GM12872 (cell line): ENCODE results near the gene COMT.

Source experiments
- TF ChIP-seq, protein P1 (sequence below): IDR thresholded peaks from 3 replicates; pipeline ENCODE4 v1.5.1; 2011; ENCODE audit warnings: low read depth, mild to moderate bottlenecking, low read length, moderate library complexity; ENCODE audit not compliant: insufficient read depth

COMT gene

DNA sequence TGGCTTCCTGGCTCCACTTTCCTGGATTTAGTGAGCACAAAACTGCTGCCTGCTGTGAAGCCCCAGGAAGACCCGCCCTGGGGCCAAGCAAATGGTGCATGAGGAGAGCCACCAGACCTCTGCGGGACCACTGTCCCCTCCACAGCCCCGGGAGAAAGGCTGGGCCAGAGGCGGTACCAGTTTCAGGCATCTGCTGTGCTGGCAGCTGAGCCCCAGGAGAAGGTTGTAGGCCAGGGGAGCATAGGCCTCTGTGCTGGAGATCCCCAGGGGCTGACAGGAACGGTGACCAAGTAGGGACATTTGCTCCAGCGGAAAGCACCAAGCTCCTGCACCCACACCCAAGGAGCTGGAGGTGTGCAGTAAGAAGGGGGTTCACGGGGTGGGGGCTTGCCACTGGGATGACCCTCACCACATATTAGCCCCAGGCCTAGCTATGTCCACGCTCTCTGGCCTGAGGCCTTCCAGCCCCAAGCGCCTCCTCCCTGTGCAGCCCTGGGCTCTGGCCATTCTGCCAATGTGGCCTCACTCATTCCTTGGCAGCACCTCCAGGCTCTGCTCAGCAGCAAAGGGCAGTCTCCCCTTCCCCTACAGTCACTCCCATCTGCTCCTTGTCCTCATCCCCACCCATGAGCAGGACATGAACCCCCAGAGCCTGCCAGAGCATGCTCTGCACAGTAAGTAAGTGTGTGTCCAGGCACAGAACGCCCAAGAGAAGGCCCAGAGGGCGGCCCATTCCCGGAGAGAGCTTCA is 24.0 kb upstream of the COMT start:
- TF ChIP-seq, protein P1, sequence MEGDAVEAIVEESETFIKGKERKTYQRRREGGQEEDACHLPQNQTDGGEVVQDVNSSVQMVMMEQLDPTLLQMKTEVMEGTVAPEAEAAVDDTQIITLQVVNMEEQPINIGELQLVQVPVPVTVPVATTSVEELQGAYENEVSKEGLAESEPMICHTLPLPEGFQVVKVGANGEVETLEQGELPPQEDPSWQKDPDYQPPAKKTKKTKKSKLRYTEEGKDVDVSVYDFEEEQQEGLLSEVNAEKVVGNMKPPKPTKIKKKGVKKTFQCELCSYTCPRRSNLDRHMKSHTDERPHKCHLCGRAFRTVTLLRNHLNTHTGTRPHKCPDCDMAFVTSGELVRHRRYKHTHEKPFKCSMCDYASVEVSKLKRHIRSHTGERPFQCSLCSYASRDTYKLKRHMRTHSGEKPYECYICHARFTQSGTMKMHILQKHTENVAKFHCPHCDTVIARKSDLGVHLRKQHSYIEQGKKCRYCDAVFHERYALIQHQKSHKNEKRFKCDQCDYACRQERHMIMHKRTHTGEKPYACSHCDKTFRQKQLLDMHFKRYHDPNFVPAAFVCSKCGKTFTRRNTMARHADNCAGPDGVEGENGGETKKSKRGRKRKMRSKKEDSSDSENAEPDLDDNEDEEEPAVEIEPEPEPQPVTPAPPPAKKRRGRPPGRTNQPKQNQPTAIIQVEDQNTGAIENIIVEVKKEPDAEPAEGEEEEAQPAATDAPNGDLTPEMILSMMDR: no peak

DNA sequence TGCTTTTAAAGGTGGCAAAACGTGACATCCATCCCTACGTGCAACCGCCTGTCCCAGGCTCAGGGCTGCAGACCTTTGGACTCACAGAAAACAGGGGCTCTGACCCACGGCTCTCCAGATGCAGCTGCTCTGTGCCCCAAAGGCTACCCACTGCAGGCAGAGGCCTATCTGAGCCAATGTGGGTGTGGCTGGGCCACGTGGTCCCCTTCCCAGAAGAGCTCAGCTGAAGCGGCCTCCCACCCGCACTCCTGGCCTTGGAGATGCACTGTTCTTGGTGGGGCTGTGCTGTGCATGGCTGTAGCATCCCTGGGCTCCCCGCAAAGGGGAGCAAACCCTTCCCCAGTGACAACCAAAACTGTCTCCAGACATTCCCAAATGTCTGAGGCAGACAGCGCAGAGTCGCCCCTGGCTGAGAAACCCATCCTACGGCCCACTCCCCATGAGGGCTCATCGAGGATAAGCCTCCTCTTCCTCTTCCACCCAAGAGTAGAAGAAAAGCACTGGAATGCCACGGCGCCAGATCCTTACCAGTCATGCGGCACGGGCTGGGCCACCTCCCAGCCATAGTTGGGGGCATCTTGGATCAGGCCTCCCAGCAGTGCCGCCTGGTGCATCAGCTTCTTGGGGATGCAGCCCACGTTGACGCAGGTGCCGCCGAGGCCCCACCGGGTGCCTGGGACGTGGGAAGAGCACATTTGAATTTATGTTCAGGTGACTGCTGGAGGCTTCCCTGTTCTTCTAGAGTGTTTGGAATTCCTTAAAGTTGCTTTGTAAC is 23.1 kb upstream of the COMT start:
- TF ChIP-seq, protein P1: no peak

DNA sequence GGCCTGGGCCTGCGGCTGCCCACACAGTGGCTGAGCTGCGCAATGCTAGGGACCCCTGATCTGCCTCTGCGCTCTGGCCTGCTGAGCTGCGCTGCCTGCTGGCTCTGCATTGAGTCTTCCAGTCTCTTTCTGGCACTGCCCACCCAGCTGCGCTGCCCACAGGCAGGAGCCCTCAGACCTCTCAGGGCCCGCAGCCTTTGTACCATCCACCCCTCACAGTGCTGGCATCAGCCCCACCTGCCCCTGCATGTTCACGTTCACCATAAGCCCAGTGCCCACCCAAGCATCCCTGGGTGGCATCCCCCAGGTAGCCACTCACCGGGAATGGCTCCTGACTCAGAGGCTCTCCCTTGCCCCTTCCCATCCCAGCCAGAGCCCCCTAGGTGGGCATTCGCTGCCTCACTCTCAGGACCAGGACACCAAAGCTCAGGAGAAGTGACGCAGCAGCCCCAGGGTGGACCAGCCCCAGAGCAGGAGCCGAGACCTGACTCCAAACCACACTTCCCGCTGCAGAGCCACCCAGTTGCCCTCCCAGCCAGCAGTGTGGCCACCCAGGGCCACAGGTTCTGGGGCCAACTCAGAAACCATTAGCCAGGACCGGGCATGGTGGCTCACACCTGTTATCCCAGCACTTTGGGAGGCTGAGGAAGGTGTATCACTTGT is 21.7 kb upstream of the COMT start:
- TF ChIP-seq, protein P1: no peak

DNA sequence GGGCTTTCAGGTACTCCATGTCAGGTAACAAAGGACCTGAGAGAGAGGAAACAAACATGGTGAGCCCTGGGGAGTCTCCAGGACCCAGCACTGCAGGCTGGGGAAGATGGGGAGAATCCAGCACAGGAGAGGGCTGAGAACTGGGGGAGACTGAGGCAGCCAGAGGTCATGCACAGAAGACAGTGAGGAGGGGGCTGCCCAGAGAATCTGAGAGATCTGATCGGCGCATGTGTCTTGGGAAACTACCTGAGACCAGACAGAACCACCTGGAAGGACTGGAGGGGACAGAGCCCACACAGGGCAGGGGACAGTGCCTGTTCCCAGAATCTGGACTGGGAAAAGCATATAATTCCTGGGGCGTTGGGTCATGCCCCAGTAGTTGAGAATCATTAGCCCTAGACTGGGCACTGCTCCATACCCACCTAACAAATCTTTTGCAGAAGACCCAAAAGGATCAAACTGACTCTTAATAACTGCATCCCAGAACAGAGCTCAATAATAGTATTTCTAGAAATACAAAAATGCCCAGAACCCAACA is 20.0 kb upstream of the COMT start:
- TF ChIP-seq, protein P1: no peak

DNA sequence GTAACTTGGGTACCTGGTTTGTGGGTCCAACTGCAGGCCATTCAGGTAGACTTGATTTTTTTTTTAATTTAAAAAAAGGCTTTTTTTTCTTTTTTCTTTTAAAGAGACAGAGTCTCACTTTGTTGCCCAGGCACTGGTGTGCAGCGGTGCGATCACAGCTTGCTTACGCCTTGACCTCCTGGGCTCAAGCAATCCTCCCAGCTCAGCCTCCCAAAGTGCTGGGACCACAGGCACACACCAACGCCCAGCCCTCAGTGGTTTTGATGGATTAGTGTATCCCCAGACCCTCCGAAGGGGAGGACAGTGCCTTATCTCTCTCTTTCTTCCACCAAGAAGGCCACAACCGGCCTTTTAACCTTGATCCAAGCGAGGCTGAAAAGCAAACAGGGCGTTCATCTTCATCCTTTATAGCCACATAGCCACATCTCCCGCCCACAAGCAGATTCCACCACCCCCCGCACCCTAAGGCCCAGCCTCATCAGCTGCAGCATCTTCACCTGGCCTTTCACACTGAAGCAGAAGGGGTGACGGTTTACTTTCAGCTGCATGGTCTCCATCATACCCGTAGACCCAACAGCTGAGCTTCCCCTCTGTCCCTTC is 17.6 kb upstream of the COMT start:
- TF ChIP-seq, protein P1: no peak

DNA sequence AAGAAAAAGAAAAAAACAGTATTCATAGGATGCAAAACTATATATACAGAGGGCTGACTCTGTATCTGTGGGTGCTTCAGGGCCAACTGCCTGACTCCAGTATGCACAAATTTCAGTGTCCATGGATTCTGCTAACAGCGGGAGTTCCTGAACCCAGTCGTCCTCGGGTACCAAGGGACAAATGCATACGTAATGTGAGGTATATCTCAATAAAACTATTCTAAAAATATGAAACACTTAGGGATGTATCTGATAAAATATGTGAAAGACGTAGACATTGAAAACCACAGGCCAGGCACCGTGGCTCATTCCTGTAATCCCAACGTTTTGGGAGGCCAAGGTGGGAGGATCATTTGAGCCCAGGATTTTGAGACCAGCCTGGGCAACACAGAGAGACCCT is 13.9 kb upstream of the COMT start:
- TF ChIP-seq, protein P1: no peak

DNA sequence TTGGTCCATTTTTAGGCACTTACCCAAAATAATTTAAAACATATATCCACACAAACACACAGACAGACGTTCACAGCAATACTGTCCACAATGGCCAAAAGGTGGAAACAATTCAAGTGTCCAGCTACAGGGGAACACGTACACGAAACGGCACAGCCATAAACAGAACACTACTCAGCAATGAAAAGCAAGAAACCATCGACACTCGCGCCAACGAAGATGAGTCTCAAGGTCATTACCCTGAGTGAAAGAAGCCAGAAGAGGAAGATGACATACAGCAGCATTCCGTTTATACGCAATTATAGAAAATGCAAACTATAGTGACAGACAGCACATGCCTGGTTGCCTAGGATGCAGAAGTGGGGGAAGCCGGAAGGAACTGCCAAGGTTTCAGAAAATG is 13.4 kb upstream of the COMT start:
- TF ChIP-seq, protein P1: no peak
